ENCODE measurements around the gene MLH1. TPM values are rescaled to one million over a fixed set of nuclear protein-coding genes. Genes with fewer than 3 reads are reported as not detected.
A peak's percentile ranks its signal among the peaks of the same experiment; 100 is the strongest.
"Not testable (repeated sequence)": the region's sequence is repeated elsewhere in the genome, so short reads cannot be mapped to it uniquely, and the experiment has no call there.

MLH1 gene
- total RNA-seq, 3 donors from 2014 or later (not counting 1 experiment from before 2014, with no cell fraction given): 26.9 to 42.6 (median 27.3) TPM

DNA sequence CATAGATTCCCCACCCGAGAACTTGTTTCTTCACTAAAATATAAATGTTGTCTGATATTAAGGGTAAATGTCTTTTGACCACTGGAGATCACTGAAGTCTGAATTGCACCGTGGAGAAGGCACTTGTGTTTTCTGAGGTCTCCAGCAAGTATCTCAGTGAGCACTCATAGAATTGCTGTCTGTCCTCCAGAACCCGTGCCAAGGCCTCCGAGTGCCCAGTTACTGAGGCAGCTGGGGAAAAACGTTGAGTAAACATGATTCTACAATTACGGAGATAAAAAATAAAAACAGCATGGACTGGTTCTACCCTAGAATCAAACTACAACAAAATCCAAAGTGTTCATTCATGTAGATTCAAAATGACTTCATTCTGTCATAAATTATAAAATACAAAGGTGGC, 60.0 kb downstream of the MLH1 start:
- no peaks in the 10 kb centered on the region for H3K27me3 ChIP-seq (ENCODE audit: control insufficient read depth, insufficient read depth, low read length)
- Mint-ChIP-seq H3K36me3 (peaks cover 7% of the 10 kb centered on the region), H3K4me1 (no peaks in the 10 kb centered on the region), H3K27me3 (ENCODE audit: low read depth in 2 of 2) (no peaks in the 10 kb centered on the region), H3K4me3 (no peak overlapping the region), H3K27ac (peak overlapping the region in 1 of 2 donors; percentile 17), H3K9me3 (no peaks in the 10 kb centered on the region)
- H3K9me3 ChIP-seq (ENCODE audit: control insufficient read depth, insufficient read depth, low read length): no peaks in the 10 kb centered on the region
- intact Hi-C loops (cut with micrococcal nuclease): no loop called here
- TF ChIP-seq, protein P1, sequence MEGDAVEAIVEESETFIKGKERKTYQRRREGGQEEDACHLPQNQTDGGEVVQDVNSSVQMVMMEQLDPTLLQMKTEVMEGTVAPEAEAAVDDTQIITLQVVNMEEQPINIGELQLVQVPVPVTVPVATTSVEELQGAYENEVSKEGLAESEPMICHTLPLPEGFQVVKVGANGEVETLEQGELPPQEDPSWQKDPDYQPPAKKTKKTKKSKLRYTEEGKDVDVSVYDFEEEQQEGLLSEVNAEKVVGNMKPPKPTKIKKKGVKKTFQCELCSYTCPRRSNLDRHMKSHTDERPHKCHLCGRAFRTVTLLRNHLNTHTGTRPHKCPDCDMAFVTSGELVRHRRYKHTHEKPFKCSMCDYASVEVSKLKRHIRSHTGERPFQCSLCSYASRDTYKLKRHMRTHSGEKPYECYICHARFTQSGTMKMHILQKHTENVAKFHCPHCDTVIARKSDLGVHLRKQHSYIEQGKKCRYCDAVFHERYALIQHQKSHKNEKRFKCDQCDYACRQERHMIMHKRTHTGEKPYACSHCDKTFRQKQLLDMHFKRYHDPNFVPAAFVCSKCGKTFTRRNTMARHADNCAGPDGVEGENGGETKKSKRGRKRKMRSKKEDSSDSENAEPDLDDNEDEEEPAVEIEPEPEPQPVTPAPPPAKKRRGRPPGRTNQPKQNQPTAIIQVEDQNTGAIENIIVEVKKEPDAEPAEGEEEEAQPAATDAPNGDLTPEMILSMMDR (IDR thresholded peaks at IDR 0.05): no peak
- no peak for DNase-seq
- no peak overlapping the region for H3K4me3 ChIP-seq (ENCODE audit: low read length)
- H3K27ac ChIP-seq (ENCODE audit: low read length): no peak overlapping the region
- 79% methylated on average over 5 of the region's 6 CpGs for WGBS (ENCODE audit: insufficient coverage)
- no peak for ATAC-seq
- peaks cover 77% of the 10 kb centered on the region for H3K36me3 ChIP-seq (ENCODE audit: control insufficient read depth, insufficient read depth, low read length)
- no peaks in the 10 kb centered on the region for H3K4me1 ChIP-seq (ENCODE audit: control insufficient read depth, insufficient read depth, low read length)

DNA sequence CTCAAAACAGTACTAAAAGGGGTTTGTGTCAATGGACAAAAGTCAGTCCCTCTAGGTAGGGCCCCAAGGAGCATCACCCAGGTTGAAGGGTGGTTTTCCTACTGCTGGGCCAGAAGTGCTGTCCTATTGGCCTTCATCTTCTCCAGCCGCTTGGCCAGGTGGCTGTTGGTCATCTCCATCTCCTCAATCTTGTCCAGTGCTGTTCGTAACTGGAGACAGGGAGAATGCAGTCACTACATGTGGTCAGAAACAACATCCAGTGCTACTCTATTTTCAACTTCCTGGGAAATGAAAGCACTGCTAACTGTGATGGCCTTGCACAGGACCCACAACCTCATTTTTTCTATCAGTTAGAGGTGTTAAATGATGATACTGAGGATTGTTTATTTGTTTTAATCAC, 60.4 kb downstream of the MLH1 start:
- peaks cover 75% of the 10 kb centered on the region for H3K36me3 ChIP-seq (ENCODE audit: control insufficient read depth, insufficient read depth, low read length)
- TF ChIP-seq, protein P1 (IDR thresholded peaks at IDR 0.05): no peak
- Mint-ChIP-seq H3K4me1 (no peaks in the 10 kb centered on the region), H3K36me3 (peaks cover 7% of the 10 kb centered on the region), H3K4me3 (no peak overlapping the region), H3K9me3 (no peaks in the 10 kb centered on the region), H3K27me3 (ENCODE audit: low read depth in 2 of 2) (no peaks in the 10 kb centered on the region), H3K27ac (peak overlapping the region; percentile 17 to 27)
- H3K27ac ChIP-seq (ENCODE audit: low read length): no peak overlapping the region
- H3K9me3 ChIP-seq (ENCODE audit: control insufficient read depth, insufficient read depth, low read length): no peaks in the 10 kb centered on the region
- intact Hi-C loops (cut with micrococcal nuclease): no loop called here
- H3K4me3 ChIP-seq (ENCODE audit: low read length): no peak overlapping the region
- 96% methylated on average over 2 of the region's 2 CpGs for WGBS (ENCODE audit: insufficient coverage)
- ATAC-seq: no peak
- DNase-seq: no peak
- H3K27me3 ChIP-seq (ENCODE audit: control insufficient read depth, insufficient read depth, low read length): no peaks in the 10 kb centered on the region
- H3K4me1 ChIP-seq (ENCODE audit: control insufficient read depth, insufficient read depth, low read length): no peaks in the 10 kb centered on the region

DNA sequence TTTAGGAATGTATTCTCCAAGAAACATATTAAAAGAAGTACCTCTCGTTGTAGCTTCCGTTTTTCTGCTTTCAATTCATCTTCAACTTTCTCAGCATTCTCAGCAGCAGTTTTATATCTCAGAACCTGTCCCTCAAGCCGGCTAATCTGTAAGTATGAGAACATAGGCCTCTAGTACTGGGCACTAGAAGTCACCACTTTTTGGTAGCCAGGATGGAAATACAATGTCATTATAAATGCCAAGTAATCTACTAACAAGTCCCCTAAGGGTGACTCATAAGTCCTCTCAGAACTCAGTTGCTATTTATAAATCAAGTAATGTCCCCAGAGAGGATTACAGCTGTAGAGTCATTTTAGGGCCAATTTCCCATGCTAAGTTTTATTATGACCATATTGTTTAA, 61.1 kb downstream of the MLH1 start:
- Mint-ChIP-seq H3K9me3 (no peaks in the 10 kb centered on the region), H3K27ac (peak overlapping the region; percentile 18 to 27), H3K36me3 (peaks cover 3% of the 10 kb centered on the region), H3K4me3 (no peak overlapping the region), H3K4me1 (no peaks in the 10 kb centered on the region), H3K27me3 (ENCODE audit: low read depth in 2 of 2) (no peaks in the 10 kb centered on the region)
- ATAC-seq (no peak), DNase-seq (no peak)
- H3K36me3 ChIP-seq (ENCODE audit: control insufficient read depth, insufficient read depth, low read length): peaks cover 70% of the 10 kb centered on the region
- H3K27me3 ChIP-seq (ENCODE audit: control insufficient read depth, insufficient read depth, low read length): no peaks in the 10 kb centered on the region
- no peaks in the 10 kb centered on the region for H3K9me3 ChIP-seq (ENCODE audit: control insufficient read depth, insufficient read depth, low read length)
- 86% methylated on average over 3 of the region's 3 CpGs for WGBS (ENCODE audit: insufficient coverage)
- intact Hi-C loops (cut with micrococcal nuclease): no loop called here
- H3K4me3 ChIP-seq (ENCODE audit: low read length): no peak overlapping the region
- no peak overlapping the region for H3K27ac ChIP-seq (ENCODE audit: low read length)
- TF ChIP-seq, protein P1 (IDR thresholded peaks at IDR 0.05): no peak
- no peaks in the 10 kb centered on the region for H3K4me1 ChIP-seq (ENCODE audit: control insufficient read depth, insufficient read depth, low read length)

DNA sequence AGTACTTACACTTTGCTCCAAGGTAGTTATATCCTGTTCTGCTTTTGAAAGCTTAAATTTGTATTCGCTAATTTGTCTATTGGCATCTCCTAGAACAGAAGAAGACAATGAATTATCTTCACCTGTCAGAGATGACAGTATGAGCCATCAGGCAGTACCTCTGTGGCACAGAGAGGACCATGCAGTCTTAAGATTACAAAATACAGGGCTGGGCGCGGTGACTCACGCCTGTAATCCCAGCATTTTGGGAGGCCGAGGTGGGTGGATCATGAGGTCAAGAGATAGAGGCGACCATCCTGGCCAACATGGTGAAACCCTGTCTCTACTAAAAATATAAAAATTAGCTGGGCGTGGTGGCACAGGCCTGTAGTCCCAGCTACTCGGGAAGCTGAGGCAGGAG, 61.8 kb downstream of the MLH1 start:
- ATAC-seq; H3K4me1 Mint-ChIP-seq; H3K9me3 Mint-ChIP-seq; H3K4me3 ChIP-seq (ENCODE audit: low read length); H3K4me3 Mint-ChIP-seq; H3K27me3 Mint-ChIP-seq (ENCODE audit: low read depth in 2 of 2); H3K27me3 ChIP-seq (ENCODE audit: control insufficient read depth, insufficient read depth, low read length); H3K27ac ChIP-seq (ENCODE audit: low read length); H3K9me3 ChIP-seq (ENCODE audit: control insufficient read depth, insufficient read depth, low read length); intact Hi-C loops (cut with micrococcal nuclease); H3K4me1 ChIP-seq (ENCODE audit: control insufficient read depth, insufficient read depth, low read length); H3K36me3 Mint-ChIP-seq; DNase-seq: not testable (repeated sequence)
- peaks cover 63% of the 10 kb centered on the region for H3K36me3 ChIP-seq (ENCODE audit: control insufficient read depth, insufficient read depth, low read length)
- over 99% methylated on average over 8 of the region's 8 CpGs for WGBS (ENCODE audit: insufficient coverage)
- H3K27ac Mint-ChIP-seq: peak overlapping the region in 1 of 2 donors; percentile 57
